GM19328 (cell line): ENCODE results near the gene SHPK.

Experiments
- ATAC-seq: cut with Tn5 transposase; IDR thresholded peaks from one replicate; pipeline ENCODE4 v1.9.1; 2021; ENCODE audit warnings: mild to moderate bottlenecking, moderate library complexity; ENCODE audit not compliant: unreplicated experiment

Gene SHPK

GRCh38 chr17:3636154-3636907, at the start of gene SHPK, which contains the start of gene CTNS:
Gene SHPK, minus strand, starts transcription at chr17:3636250. Its CDS starts 31 bp downstream, at chr17:3636219.
Gene CTNS, plus strand, starts transcription at chr17:3636760. Its CDS starts 3,447 bp downstream, at chr17:3640207.
- ATAC-seq: peak; percentile 95

- no peak for ATAC-seq
These were observed 49.1 kb upstream of the SHPK start for GRCh38 chr17:3685174-3685573.

DNA sequence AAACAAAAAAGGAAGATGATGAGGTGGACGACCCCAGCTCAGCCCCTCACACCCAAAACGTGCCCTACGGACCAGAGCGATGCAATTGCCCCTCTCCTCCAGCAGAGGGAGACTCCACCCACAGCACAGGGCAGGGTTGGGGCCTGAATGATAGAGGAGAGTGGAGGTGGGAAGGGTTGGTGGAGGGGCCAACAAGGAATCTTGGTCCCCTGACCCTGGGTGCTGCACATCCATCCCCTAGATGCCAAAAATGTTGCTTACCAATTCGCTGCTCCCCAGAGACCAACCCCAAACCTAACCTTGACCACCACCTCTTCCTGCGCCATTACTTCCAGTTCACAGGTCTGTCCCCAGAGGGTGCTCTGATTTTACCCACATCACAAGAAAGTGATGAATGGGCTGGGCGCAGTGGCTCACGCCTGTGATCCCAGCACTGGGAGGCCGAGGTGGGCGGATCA, 47.0 kb upstream of the SHPK start:
- no peak for ATAC-seq

GRCh38 chr17:3682033-3682432, 46.0 kb upstream of the SHPK start:
- ATAC-seq: no peak

DNA sequence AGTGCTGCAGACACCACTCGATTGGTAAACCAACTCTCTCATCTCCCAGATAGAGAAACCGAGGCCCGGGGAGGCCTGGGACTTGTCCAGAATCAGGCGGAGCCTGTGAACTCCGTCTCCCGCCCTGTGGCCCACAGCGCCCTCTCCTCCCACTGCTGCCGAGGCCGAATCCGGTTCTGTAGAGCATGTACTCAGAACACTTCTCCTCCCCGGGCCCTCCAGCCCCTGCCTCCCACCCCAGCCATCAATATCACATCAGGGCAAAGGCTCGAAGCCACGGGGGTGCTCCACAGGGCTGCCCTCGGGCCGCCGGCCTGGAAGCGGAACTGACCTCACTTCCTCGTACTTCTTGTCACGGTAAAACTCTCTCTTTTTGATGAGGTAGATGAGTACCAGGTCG, 45.5 kb upstream of the SHPK start:
- no peak for ATAC-seq

GRCh38 chr17:3681057-3681456, 45.0 kb upstream of the SHPK start:
- ATAC-seq: no peak

DNA sequence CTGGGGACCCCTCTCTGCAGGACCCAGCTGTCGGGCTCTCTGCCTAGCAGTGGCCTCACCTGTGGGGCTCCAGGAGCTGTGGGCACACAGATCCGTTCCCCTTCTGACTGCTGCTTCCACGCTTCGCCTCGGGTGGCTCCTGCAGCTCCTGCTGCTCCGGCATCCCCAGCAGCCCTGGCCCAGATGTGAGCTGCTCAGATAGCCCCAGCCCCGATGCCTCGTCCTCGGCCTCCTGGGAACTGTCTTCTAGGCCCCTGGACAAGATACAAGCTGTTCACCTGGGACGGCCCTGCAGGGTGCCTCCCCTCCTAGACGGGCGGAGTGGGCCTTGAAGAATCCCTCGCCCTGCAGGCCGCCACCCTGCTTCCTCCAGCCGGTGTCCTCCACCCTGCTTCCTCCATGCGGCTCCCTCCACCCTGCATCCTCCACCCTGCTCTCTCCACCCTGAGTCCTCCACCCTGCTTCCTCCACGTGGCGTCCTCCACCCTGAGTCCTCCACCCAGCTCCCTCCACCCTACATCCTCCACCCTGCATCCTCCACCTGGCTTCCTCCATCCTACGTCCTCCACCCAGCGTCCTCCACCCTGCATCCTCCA, 43.6 kb upstream of the SHPK start:
- ATAC-seq: no peak

GRCh38 chr17:3678821-3679530, 42.9 kb upstream of the SHPK start:
- ATAC-seq: no peak

DNA sequence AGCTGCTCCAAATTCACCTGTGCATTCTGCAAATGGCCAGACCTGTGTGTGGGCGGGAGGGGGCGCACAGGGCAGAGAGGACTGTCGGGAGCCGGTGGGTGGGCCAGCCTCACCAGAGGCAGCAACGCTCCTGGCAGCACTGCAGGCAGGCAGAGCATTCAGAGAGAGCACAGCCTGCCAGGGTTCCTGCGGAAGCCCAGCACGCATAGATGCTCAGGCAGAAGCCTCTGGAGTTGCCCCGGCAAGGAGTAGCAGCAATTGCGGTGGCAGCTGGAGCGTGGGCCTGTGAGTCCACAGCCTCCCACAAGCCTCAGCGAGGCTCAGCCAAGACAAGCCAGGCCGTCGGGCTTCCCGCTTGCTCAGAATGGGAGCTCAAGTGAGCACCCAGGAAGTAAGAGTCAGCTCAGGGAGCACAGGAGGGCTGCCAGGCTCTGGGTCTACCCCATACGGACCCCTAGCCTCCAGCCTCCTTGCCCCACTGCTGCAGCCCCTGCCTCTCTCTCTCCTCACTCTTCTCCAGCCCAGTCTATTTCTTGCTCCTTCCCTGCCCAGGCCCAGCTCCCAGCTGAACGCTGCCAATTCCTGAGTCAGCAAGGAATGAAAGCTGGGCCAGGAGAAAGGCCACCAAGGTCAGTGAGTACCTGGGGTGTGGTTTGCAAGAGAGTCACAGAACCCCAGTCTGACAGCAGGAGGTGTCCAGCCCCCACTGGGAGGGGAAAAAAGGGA, 42.2 kb upstream of the SHPK start:
- no peak for ATAC-seq

DNA sequence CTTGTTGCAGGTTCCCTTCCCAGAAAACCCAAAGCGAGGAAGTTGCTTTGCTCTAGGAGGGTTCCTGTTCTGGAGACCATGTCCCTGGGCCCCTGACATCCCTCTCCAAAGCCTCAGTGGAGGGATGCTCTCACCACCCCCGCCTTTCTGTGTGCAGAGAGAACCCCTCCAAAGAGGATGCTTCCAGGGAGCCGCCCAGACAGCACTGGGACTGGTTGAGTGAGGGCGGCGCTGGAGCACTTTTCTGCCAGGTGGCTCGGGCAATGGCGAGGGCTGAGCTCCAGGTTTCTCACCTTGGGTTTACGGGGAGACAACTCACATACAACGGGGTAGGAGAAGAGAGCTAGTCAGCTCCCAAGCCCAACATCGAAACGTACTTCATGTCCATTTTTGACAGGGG, 39.8 kb upstream of the SHPK start:
- ATAC-seq: no peak

- no peak for ATAC-seq
These were observed 36.5 kb upstream of the SHPK start for GRCh38 chr17:3672571-3672970.

DNA sequence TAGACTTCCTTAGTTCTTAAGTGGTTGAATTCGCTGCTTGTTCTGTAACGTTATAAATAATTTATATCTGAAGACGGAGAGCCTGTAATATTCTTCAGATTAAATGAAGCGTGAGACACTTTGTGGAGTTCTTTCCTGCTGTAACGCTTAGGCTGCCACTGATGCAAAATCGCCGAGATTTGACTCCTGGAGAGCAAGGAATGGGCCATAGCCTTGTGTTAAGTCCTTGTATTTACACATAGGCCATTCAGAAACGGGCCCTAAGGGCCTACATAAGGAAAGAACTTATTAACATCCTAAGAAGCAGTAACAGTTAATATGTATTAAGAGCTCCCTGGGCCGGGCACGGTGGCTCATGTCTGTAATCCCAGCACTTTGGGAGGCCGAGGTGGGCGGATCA, 33.5 kb upstream of the SHPK start:
- ATAC-seq: no peak

- no peak for ATAC-seq
These were observed 33.0 kb upstream of the SHPK start for GRCh38 chr17:3669085-3669347.

GRCh38 chr17:3668279-3669084, 32.4 kb upstream of the SHPK start, which contains the start of the genes EMC6 and TAX1BP3:
Gene EMC6, plus strand, starts transcription at chr17:3668812. Its CDS starts 335 bp downstream, at chr17:3669147.
Gene TAX1BP3, minus strand, starts transcription at chr17:3668578. Its CDS starts 52 bp downstream, at chr17:3668526.
- peak; percentile 83 for ATAC-seq

GRCh38 chr17:3667366-3668278, 31.6 kb upstream of the SHPK start:
- ATAC-seq: no peak

DNA sequence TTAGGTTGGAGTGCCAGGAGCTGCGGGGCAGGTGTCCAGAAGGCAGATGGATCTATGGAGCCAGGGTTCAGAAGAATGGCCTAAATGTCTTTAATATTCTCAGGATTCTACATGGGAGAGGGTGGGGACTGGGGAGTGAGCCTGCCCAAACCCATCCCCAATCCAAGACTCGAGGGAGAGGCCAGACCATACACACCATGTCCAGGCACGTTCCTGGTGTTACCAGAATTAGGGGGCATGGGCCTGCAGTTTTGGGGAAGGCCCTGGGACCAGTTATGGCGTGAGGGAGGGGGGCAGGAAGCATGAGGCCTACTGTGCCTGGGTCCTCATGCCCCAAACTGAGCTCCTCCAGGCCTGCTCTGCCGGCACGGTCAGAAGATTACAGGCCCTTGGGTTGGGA, 30.5 kb upstream of the SHPK start:
- ATAC-seq: no peak

- no peak for ATAC-seq
These were observed 29.8 kb upstream of the SHPK start for GRCh38 chr17:3665834-3666233.

- ATAC-seq: no peak
These were observed 27.3 kb upstream of the SHPK start for GRCh38 chr17:3663102-3664011.
